H1 (cell line): ENCODE measurements around the gene PRODH. TPM values are rescaled to one million over a fixed set of nuclear protein-coding genes. Genes with fewer than 3 reads are reported as not detected.

Experiments used
- SIX5 ChIP-seq: IDR thresholded peaks from 2 replicates; pipeline ENCODE4 v1.6.1; 2011; ENCODE audit warnings: mild to moderate bottlenecking, low read depth, low read length
- polyA plus RNA-seq, 7 experiments: library from polyadenylated mRNA; depleted of rRNA in 3 of 7; stranded (reverse) in 5 of 7; unstranded in 2 of 7; fragments of >200 nt in 5 of 7; fragments of 200-250 nt in 2 of 7; gene quantifications; 1 replicate in 5 of 7; 2 replicates in 1 of 7; 4 replicates in 1 of 7; pipeline versions ENCODE4 v1.2.1 to v1.2.3, GENCODE V29; 2011 to 2013; ENCODE audit warnings: missing spikeins in 2 of 7, mixed read lengths in 2 of 7
- total RNA-seq: library from RNA; stranded (reverse); fragmentation: NEBNext Ultra II Directional; extraction: Animal tissue kit (Norgen Biotek cat#: 25700); gene quantifications from 2 replicates; pipeline ENCODE4 v1.2.1, GENCODE V29; 2021

Gene PRODH
- total and polyA plus RNA-seq, 2 of the 8 experiments (the other 6 are each of a cell fraction or from before 2014, with no cell fraction given): 27.6 to 45.6 TPM

- no peak for TF ChIP-seq SIX5
Measured at GRCh38 chr22:18935889-18936529, at the start of gene PRODH (continued).
